ENCODE results near the gene UBE2D4.
"Not testable (repeated sequence)": the region's sequence is repeated elsewhere in the genome, so short reads cannot be mapped to it uniquely, and the experiment has no call there.

UBE2D4 gene

GRCh38 chr7:43969586-43969985, 43.4 kb downstream of the UBE2D4 start:
- DNase-seq, result not testable (repeated sequence)

GRCh38 chr7:43970698-43971097, 44.5 kb downstream of the UBE2D4 start:
- DNase-seq, result not testable (repeated sequence)

DNA sequence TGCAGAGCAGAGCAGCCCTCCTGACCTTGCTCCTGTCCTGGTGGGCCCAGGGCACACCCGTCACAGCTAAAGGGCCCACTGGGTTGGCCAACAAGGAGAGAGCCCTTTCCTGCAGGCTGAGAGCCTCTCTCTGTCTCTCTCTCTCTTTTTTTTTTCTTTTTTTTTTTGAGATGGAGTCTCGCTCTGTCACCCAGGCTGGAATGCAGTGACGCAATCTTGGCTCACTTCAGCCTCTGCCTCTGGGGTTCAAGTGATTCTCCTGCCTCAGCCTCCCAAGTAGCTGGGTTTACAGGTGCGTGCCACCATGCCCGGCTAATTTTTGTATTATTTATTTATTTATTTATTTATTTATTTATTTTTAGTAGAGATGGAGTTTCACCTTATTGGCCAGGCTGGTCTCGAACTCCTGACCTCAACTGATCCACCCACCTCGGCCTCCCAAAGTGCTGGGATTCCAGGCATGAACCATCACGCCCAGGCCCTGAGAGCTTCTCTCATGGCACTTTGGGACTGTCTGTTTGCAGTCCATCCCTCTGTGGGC, 47.9 kb downstream of the UBE2D4 start:
- DNase-seq, result peak; percentile 6

- not testable (repeated sequence) for DNase-seq
These were observed 48.7 kb downstream of the UBE2D4 start for GRCh38 chr7:43974725-43975482.

DNA sequence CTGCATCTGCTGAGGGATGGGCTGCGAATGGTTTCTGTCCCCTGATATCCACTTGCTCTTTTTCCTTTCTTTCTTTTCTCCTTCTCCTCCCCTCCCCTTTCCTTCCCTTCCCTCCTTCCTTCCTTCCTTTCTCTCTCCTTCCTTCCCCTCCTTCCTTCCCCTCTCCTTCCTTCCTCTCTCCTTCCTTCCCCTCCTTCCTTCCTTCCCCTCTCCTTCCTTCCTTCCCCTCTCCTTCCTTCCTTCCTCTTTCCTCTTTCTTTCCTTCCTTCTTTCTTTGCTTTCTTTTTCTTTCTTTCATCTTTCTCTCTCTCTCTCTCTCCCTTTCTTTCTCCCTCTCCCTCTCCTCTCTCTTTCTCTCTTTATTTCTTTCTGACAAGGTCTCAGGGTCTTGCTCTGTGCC, 51.3 kb downstream of the UBE2D4 start:
- DNase-seq, result no peak

DNA sequence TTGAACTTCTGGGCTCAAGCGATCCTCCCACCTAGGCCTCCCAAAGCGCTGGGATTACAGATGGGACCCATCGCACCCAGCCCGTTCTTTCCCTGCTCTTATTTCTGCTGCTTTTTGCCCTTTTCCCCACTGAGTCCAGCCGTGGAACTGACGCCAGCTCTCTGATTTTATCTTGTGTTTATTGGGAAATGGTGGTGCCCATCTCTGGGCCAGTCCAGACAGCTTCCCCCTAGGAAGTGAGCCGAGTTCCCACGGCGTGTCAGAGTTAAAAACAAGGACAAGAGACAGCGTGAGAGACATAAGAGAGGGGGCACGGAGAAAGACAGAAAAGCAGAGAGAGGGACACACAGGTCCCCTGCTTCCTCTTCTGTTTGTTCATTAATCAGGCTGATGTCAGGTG, 51.9 kb downstream of the UBE2D4 start:
- not testable (repeated sequence) for DNase-seq

- not testable (repeated sequence) for DNase-seq
These were observed 56.6 kb downstream of the UBE2D4 start for GRCh38 chr7:43982848-43983247.

- not testable (repeated sequence) for DNase-seq
These were observed 57.5 kb downstream of the UBE2D4 start for GRCh38 chr7:43983736-43984135.

DNA sequence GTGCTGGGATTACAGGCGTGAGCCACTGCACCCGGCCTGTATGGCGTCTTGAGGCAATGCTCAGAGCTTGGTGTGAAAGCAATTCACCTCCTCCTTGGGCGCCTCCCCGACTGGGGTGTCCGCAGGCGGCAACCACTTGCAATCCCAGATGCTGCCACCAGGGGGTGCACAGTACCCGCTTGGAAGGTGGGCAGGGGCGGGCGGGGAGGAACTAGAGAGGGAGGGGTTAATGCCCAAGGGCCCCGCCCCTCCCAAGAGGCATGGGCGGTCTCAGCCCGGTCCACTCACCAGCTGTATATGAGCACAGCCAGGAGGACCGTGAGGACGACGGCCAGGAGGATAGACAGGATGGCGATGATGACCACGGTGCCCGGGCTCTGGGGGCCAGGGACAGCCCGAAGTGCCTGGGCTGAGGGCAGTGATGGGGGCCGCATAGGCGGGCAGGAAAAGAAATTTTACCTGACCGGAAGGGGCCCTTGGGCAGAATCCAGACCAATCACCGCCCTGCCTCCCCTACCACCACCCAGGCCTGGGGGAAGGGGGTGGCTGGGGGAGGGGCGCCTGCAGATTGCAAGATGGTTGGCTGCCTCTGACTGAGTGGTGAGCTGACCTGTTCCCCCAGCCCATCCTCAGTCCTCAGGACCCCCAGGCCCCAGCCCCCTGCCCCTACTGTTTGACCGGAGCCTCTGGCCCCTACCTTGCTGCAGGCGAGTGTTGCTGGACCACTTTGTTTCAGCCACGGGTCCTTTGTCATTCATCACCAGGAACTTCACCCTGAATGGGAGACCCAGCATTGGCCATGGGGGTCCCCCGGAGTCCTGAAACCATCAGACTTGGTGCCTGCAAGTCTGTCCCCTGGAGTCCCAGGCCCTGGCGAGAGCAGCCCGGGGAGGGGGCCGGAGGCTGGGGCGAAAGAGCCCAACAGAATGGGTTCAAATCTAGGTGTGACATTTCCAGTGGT, 59.9 kb downstream of the UBE2D4 start:
- peak; percentile 69 for DNase-seq

GRCh38 chr7:43987476-43987875, 61.2 kb downstream of the UBE2D4 start:
- DNase-seq, result not testable (repeated sequence)

GRCh38 chr7:43990011-43990585, 63.9 kb downstream of the UBE2D4 start:
- not testable (repeated sequence) for DNase-seq

- not testable (repeated sequence) for DNase-seq
These were observed 64.6 kb downstream of the UBE2D4 start for GRCh38 chr7:43990829-43991228.

DNA sequence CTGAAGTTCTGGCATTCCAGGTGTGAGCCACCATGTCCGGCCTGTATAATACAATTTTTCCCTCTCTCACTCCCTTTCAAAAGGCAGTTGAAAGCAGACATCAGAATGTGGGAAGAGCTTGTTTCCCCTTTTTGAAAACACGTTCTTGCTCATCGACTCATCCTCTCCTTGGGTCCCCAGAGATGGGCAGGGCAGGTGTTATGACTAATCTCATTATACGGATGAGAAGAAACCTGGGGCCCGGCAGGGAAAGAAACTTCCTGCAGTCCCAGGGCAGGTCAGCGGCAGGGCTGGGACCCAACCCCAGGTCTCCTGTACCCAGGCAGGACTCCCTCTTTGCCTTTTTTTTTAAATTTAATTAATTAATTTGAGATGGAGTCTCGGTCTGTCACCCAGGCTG, 66.7 kb downstream of the UBE2D4 start:
- peak; percentile 68 for DNase-seq

DNA sequence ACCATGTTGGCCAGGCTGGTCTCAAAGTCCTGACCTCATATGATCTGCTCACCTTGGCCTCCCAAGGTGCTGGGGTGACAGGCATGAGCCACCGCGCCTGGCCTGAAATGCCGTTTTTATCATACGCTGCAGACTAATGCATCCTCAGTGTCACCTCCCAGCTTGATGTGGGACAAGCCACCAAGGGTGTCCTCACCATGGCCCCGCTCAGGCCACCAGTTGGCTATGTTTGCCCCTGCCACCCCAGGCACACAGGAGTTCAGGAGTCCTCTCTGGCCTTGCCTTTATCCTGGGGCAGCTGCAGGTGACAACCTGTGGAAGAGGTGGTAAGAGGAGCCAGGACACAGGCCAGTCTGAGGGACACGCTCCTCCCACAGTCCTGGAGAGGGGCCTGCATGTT, 68.4 kb downstream of the UBE2D4 start:
- not testable (repeated sequence) for DNase-seq

- not testable (repeated sequence) for DNase-seq
These were observed 71.3 kb downstream of the UBE2D4 start, which contains the start of gene SPDYE1 for GRCh38 chr7:43997532-43997931. Gene SPDYE1, plus strand, starts transcription at chr7:43997897. Its CDS starts 2,053 bp downstream, at chr7:43999950.
